Gastroesophageal sphincter (tissue), 2 donors: Measurements from ENCODE around the gene QKI.

ENCODE experiments used
- POLR2A ChIP-seq, 2 donors: fragments of 450-650 bp; IDR thresholded peaks; one replicate each; pipeline ENCODE4 v1.6.1; 2017; ENCODE audit warnings: antibody characterized with exemption in 2 of 2, mild to moderate bottlenecking in 2 of 2, moderate library complexity in 1 of 2
- POLR2AphosphoS5 ChIP-seq: sonication (generic); formaldehyde crosslinking; IDR thresholded peaks from one replicate; pipeline ENCODE4 v1.6.1; 2017; ENCODE audit warnings: antibody characterized with exemption

- TF ChIP-seq POLR2AphosphoS5 = no peak
- no peak for TF ChIP-seq POLR2A (IDR thresholded peaks at IDR 0.05)
These were observed 118.1 kb downstream of the QKI start for GRCh38 chr6:163532526-163533078.
